DOHH2 (cell line): ENCODE data around the gene SRPK2.
"Not testable (repeated sequence)": the region's sequence is repeated elsewhere in the genome, so short reads cannot be mapped to it uniquely, and the experiment has no call there.

ENCODE experiments used
- H3F3A ChIP-seq: fragments of 200-600 bp; sonication (generic), shearing (Covaris generic); 2 replicates; pipeline ENCODE4 v1.6.0; 2016; ENCODE audit warnings: antibody characterized with exemption, mild to moderate bottlenecking; ENCODE audit not compliant: control insufficient read depth, insufficient read depth
- H3K27ac ChIP-seq: fragments of 200-600 bp; sonication (generic); 2 replicates; pipeline ENCODE4 v1.5.1; 2014; ENCODE audit warnings: low read depth, mild to moderate bottlenecking, low read length, moderate library complexity
- H3K27me3 ChIP-seq: fragments of 200-600 bp; sonication (generic); 2 replicates; pipeline ENCODE4 v1.6.1; 2014; ENCODE audit warnings: mild to moderate bottlenecking, low read length, mixed read lengths; ENCODE audit not compliant: control insufficient read depth
- H3K36me3 ChIP-seq: fragments of 200-600 bp; sonication (generic); 2 replicates; pipeline ENCODE4 v1.6.1; 2014; ENCODE audit warnings: mild to moderate bottlenecking, low read length, moderate library complexity, mixed read lengths; ENCODE audit not compliant: control insufficient read depth
- H3K4me1 ChIP-seq: fragments of 200-600 bp; sonication (generic); 2 replicates; pipeline ENCODE4 v1.6.1; 2014; ENCODE audit warnings: mild to moderate bottlenecking, low read length, mixed read lengths; ENCODE audit not compliant: control insufficient read depth
- H3K4me2 ChIP-seq: fragments of 200-600 bp; sonication (generic); 2 replicates; pipeline ENCODE4 v1.6.0; 2014; ENCODE audit warnings: mild to moderate bottlenecking, low read length, moderate library complexity
- H3K4me3 ChIP-seq: fragments of 200-600 bp; sonication (generic); 2 replicates; pipeline ENCODE4 v1.5.1; 2014; ENCODE audit warnings: mild to moderate bottlenecking, low read length, mixed read lengths
- H3K79me2 ChIP-seq: fragments of 200-600 bp; sonication (generic); 2 replicates; pipeline ENCODE4 v1.6.1; 2014; ENCODE audit warnings: mild to moderate bottlenecking, low read length, mixed read lengths; ENCODE audit not compliant: control insufficient read depth
- H3K9me2 ChIP-seq: fragments of 200-600 bp; sonication (generic); replicated peaks from 2 replicates; pipeline ENCODE4 v1.6.1; 2014; ENCODE audit warnings: mild to moderate bottlenecking, low read length, mixed read lengths; ENCODE audit not compliant: control insufficient read depth
- H3K9me3 ChIP-seq: fragments of 200-600 bp; sonication (generic); 2 replicates; pipeline ENCODE4 v1.6.1; 2014; ENCODE audit warnings: antibody characterized with exemption, low read length, mixed read lengths; ENCODE audit not compliant: control insufficient read depth, insufficient read depth
- H4K20me1 ChIP-seq: fragments of 200-600 bp; sonication (generic); 2 replicates; pipeline ENCODE4 v1.6.0; 2014; ENCODE audit warnings: low read depth, mild to moderate bottlenecking, antibody characterized with exemption, low read length, moderate library complexity; ENCODE audit not compliant: control insufficient read depth, insufficient read depth
- EZH2phosphoT487 ChIP-seq: fragments of 200-600 bp; sonication (generic); IDR thresholded peaks from 2 replicates; pipeline ENCODE4 v1.6.1; 2017; ENCODE audit warnings: borderline replicate concordance, mild to moderate bottlenecking, antibody characterized with exemption, low read length, moderate library complexity, mixed read lengths
- TF ChIP-seq, protein P1 (sequence below): fragments of 200-600 bp; sonication (generic); IDR thresholded peaks from one replicate; pipeline ENCODE4 v1.5.1; 2014; ENCODE audit warnings: antibody characterized with exemption, mild to moderate bottlenecking, low read depth, low read length; ENCODE audit not compliant: poor library complexity, severe bottlenecking

The SRPK2 gene

DNA sequence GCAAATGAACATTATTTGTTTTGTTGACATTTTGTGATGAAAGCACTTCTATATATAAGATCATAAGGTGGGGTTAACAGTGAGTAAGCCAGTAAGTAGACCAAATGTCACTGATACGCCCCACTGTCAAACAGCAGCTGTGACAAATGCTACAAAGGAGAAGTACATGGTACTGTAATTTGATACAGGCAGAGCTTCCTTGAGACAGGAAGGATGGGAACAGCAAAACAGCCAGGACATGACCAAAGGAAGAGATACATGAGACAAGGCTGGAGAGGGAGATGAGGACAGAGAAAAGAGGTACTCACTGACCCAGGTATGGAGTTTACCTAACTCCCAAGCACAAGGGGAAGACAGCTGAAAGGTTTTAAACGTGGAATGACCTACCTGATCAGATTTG, 127.0 kb downstream of the SRPK2 start:
- Histone ChIP-seq H3K36me3 (no peaks in the 10 kb centered on the region), H3F3A (peaks cover 10% of the 10 kb centered on the region), H3K27me3 (no peaks in the 10 kb centered on the region), H3K79me2 (peaks cover 23% of the 10 kb centered on the region), H3K4me3 (no peak overlapping the region), H3K9me3 (no peaks in the 10 kb centered on the region), H3K27ac (no peak overlapping the region), H4K20me1 (no peaks in the 10 kb centered on the region), H3K4me2 (no peak overlapping the region), H3K4me1 (peaks cover 48% of the 10 kb centered on the region), H3K9me2 (no peaks in the 10 kb centered on the region)
- TF ChIP-seq, protein P1, sequence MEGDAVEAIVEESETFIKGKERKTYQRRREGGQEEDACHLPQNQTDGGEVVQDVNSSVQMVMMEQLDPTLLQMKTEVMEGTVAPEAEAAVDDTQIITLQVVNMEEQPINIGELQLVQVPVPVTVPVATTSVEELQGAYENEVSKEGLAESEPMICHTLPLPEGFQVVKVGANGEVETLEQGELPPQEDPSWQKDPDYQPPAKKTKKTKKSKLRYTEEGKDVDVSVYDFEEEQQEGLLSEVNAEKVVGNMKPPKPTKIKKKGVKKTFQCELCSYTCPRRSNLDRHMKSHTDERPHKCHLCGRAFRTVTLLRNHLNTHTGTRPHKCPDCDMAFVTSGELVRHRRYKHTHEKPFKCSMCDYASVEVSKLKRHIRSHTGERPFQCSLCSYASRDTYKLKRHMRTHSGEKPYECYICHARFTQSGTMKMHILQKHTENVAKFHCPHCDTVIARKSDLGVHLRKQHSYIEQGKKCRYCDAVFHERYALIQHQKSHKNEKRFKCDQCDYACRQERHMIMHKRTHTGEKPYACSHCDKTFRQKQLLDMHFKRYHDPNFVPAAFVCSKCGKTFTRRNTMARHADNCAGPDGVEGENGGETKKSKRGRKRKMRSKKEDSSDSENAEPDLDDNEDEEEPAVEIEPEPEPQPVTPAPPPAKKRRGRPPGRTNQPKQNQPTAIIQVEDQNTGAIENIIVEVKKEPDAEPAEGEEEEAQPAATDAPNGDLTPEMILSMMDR: no peak
- no peak for TF ChIP-seq EZH2phosphoT487

DNA sequence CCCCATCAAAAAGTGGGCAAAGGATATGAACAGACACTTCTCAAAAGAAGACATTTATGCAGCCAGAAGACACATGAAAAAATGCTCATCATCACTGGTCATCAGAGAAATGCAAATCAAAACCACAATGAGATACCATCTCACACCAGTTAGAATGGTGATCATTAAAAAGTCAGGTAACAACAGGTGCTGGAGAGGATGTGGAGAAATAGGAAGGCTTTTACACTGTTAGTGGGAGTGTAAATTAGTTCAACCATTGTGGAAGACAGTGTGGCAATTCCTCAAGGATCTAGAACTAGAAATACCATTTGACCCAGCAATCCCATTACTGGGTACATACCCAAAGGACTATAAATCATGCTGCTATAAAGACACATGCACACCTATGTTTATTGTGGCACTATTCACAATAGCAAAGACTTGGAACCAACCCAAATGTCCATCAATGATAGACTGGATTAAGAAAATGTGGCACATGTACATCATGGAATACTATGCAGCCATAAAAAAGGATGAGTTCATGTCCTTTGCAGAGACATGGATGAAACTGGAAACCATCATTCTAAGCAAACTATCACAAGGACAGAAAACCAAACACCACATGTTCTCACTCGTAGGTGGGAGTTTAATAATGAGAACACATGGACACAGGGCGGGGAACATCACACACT, 128.4 kb downstream of the SRPK2 start:
- not testable (repeated sequence) for H3K4me3 ChIP-seq, H3K4me2 ChIP-seq, H3K9me3 ChIP-seq, H4K20me1 ChIP-seq, H3K27ac ChIP-seq, H3K9me2 ChIP-seq, H3K27me3 ChIP-seq, H3K36me3 ChIP-seq
- H3K79me2 ChIP-seq: peaks cover 30% of the 10 kb centered on the region
- H3K4me1 ChIP-seq: peaks cover 53% of the 10 kb centered on the region
- H3F3A ChIP-seq: peaks cover 13% of the 10 kb centered on the region

GRCh38 chr7:105258919-105259318, 129.8 kb downstream of the SRPK2 start:
- not testable (repeated sequence) for H3K9me2 ChIP-seq, H3K4me3 ChIP-seq, H4K20me1 ChIP-seq, H3K27me3 ChIP-seq, H3K9me3 ChIP-seq, H3K36me3 ChIP-seq
- Histone ChIP-seq H3F3A (peaks cover 13% of the 10 kb centered on the region), H3K4me2 (peak overlapping the region; percentile 69), H3K79me2 (peaks cover 40% of the 10 kb centered on the region), H3K27ac (peak overlapping the region; percentile 73), H3K4me1 (peaks cover 57% of the 10 kb centered on the region)

DNA sequence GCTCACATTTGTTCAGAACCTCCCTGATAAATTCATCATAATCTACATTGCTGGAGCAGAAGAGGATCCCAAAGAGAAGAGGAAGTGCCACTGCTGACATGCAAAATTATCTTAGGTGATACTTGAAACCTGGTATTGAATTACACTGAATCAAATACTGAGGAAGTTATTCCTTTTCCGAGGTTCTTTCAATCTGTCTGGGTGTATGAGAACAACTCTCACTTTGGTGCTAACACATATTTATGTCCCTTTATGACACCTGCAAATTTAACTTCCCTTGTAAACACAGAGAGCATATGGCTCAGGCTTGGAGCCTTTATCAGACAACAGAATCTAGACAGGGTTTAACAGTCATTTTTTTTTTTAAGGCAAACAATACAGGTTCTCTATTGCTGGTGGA, 131.4 kb downstream of the SRPK2 start:
- H3K4me2 ChIP-seq: peak overlapping the region; percentile 69
- no peak for TF ChIP-seq EZH2phosphoT487
- TF ChIP-seq, protein P1: no peak
- H3K4me3 ChIP-seq: peak overlapping the region; percentile 37
- no peaks in the 10 kb centered on the region for H3K9me3 ChIP-seq
- H3K79me2 ChIP-seq: peaks cover 47% of the 10 kb centered on the region
- peak overlapping the region; percentile 73 for H3K27ac ChIP-seq
- H4K20me1 ChIP-seq: no peaks in the 10 kb centered on the region
- no peaks in the 10 kb centered on the region for H3K27me3 ChIP-seq
- H3F3A ChIP-seq: peaks cover 15% of the 10 kb centered on the region
- no peaks in the 10 kb centered on the region for H3K9me2 ChIP-seq
- no peaks in the 10 kb centered on the region for H3K36me3 ChIP-seq
- peaks cover 57% of the 10 kb centered on the region for H3K4me1 ChIP-seq
